GM21423 (cell line): ENCODE results near the gene ANKMY1.
A peak's percentile ranks its signal among the peaks of the same experiment; 100 is the strongest.

ENCODE experiments used
- ATAC-seq: cut with Tn5 transposase; IDR thresholded peaks from one replicate; pipeline ENCODE4 v1.9.1; 2021; ENCODE audit warnings: mild to moderate bottlenecking, moderate library complexity; ENCODE audit not compliant: unreplicated experiment

The ANKMY1 gene

DNA sequence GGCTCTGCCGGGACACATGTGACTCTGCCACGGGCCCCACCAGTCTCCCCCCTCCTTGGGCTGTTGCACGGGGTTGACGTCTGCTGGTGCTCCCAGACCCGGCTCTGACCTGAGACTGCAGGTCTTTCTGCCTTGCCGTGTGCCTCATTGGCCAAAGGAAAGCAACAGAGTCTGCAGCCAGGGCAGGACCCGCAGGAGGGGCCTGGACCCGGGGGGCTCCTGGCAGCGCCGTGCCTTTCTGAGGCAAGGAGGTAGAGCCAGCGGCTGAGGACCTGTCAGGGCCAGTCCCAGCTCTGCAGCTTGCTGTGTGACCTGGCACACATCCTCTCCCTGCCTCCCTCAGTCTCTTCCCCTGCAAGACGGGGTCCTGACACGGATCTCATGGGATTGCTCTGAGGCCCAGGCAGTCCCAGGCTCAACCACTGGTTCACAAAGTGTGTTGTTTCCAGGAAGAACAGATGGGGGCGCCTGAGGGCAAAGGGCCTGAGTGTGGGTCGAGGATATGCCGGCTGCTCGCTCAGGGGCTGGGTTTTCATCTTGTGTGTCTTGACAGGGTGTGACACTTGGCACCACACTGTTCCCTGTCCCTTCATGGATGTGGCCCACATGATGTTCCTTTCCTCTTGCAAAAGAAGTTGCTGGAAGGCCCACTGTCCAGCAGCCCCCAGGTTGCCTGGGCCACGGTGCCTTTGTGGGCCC lies 37.7 kb upstream of the ANKMY1 start:
- no peak for ATAC-seq

DNA sequence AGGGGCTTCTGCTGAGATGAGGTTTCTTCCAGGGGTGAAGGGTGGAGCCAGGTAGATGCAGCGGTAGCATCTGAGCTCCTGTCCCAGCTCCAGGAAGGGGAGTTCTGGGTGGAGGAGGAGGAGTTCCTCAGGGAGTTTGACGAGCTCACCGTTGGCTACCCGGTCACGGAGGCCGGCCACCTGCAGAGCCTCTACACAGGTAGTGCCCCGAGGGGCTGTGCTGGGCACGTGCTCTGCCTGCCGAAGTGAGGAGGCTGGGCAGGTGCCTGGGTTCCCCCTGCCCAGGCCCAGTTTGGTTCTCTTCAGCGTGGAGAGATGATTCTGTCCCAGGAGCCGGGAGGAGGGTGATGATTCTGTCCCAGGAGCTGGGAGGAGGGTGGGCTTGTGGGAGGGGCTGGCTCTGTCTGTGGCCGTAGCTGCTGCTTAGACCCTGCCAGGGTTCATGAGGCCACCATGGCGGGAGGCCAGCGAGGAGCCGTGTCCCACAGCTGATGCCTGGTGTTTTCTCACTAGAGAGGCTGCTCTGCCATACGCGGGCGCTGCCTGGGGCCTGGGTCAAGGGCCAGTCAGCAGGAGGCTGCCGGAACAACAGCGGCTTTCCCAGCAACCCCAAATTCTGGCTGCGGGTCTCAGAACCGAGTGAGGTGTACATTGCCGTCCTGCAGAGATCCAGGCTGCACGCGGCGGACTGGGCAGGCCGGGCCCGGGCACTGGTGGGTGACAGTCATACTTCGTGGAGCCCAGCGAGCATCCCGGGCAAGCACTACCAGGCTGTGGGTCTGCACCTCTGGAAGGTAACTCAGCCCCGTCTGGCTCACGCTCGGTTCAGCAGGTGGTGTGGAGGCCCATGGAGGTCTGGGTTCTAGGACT lies 37.0 kb upstream of the ANKMY1 start:
- no peak for ATAC-seq

GRCh38 chr2:240593703-240594451 lies 36.1 kb upstream of the ANKMY1 start:
- ATAC-seq, result no peak

DNA sequence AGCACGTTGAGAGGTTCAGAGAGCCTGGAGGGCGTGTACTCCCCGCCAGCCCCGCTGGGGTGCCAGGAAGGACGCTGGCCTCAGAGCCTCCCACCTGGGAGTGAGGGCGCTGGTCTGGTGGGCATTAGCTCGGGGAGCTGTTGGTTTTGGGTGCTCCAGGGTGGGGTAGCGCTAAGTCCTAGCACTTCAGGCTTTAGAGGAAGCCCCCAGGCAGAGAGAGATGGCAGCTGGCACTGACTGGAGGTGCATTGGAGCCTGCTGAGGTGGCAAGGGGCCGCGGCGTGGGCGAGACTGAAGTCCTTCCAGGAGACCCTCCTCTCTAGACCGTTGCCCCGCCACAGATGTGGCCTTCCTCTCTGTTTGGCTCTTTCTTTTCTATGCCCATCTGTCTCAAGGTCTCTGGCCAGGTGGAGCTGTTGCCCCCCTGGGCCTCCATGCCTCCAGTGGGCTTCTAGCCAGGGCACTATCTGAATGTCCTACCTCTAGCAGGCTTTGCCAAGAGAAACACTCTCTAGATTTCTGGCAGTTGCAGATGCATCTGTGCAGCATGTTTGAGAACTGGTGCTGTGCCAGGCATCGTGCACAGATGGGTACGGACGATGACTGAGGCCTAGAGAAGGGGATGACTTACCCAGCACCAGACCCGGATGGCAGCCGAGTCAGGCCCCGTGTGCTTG lies 35.4 kb upstream of the ANKMY1 start:
- no peak for ATAC-seq

- ATAC-seq, result no peak
These were observed 34.0 kb upstream of the ANKMY1 start for GRCh38 chr2:240591784-240592183.

- ATAC-seq, result no peak
These were observed 33.4 kb upstream of the ANKMY1 start for GRCh38 chr2:240591226-240591625.

DNA sequence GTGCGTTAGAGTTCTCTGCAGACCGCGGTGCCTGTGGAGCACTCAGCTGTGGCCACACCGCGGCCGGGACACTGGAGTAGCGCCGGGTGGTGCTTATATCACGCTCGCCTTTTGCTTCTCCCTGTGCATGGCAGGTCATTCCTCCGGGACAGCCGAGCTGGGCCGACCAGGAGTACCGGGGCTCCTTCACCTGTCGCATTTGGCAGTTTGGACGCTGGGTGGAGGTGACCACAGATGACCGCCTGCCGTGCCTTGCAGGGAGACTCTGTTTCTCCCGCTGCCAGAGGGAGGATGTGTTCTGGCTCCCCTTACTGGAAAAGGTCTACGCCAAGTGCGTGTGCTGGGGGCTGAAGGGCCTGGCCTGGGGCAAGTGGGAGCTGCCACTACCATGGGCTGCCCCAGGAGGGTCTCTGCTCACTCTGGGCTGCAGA lies 32.9 kb upstream of the ANKMY1 start:
- ATAC-seq, result no peak

DNA sequence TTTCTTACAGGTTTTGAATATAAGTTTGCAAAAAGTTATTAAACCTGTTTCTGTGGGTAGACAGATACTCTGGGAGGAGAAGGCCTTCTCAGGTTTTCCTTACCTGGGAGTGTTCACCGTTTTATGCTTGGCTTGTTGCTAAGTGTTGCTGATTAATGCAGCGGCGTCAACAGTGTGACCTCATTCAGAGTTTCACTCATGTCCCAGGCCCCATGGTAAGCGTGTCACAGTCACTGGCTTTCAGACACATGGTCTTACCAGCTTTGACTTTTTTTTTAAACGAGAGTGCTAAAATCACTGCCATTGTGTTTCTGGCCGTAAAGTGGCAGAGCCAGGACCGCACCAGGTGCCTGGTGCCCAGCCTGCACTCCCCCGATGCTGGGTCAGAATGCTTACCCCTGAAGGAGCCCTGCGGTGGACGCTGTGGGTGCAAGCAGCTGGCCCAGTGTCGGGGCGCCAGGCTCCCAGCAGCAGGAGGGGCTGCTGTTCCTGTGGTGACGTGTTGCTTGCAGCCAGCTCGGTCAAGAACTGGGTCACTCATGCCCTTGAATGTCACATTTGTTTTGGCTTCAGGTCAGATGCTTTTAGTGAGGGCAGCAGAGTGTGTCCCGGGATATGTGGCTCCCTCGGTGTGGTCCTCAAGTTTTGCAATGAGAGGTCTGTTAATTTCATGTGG lies 32.2 kb upstream of the ANKMY1 start:
- no peak for ATAC-seq

DNA sequence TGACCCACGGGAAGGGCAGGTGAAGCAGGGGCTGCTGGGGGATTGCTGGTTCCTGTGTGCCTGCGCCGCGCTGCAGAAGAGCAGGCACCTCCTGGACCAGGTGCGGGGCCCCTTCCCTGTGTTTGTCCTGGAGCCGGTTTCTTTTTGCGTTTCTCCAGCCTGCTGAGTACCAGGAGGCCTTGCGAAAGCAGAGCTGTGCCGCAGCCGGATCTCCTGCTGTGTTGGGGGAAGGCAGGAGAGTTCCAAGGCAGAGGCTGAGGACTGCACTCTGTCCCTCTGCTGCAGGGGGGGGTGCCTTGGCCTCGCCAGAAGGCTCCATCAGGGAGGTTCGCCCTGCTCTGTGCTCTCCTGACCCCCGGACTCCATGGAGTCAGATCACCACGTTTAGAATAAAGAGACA lies 31.6 kb upstream of the ANKMY1 start:
- no peak for ATAC-seq

- ATAC-seq, result no peak
These were observed 30.9 kb upstream of the ANKMY1 start for GRCh38 chr2:240588669-240589068.

- no peak for ATAC-seq
These were observed 30.3 kb upstream of the ANKMY1 start for GRCh38 chr2:240588006-240588655.

DNA sequence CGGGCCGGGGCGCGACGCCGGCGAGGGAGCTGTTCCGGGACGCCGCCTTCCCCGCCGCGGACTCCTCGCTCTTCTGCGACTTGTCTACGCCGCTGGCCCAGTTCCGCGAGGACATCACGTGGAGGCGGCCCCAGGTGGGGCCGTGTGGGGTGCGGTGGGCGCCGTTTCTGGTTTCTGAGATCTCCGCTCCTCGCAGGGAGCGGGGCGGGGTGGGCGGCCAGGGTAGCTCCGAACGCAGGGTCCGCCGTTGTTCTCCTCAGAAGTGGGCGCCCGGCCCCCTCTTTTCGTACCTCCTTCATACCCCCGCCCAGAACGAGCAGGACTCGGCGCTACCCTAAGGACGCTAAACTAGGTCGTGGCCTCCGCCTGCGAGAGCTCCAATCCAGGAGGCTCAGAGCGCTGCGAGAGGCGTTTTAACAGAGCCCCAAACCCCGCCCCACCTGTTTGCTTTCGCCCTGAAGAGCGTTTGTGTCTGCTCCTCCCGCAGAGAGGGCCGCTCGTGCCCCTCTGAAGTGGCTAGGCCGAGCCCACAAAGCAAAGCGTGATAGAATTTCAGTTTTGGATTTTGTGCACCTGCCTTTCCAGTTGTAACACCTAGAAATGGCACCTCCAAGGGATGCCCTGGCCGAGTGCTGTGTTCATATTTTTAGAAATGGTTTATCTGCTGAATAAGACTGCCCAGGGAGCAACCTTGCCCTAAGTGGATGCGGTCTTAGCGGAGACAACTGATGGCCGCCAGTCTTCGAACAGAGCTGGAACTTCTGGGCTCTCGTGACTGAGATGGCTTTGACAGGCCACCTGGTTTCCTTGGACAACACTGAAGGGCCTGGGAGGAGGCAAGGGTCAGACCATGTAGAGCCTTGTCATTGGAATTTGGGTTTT lies 29.4 kb upstream of the ANKMY1 start:
- ATAC-seq, result peak; percentile 1

DNA sequence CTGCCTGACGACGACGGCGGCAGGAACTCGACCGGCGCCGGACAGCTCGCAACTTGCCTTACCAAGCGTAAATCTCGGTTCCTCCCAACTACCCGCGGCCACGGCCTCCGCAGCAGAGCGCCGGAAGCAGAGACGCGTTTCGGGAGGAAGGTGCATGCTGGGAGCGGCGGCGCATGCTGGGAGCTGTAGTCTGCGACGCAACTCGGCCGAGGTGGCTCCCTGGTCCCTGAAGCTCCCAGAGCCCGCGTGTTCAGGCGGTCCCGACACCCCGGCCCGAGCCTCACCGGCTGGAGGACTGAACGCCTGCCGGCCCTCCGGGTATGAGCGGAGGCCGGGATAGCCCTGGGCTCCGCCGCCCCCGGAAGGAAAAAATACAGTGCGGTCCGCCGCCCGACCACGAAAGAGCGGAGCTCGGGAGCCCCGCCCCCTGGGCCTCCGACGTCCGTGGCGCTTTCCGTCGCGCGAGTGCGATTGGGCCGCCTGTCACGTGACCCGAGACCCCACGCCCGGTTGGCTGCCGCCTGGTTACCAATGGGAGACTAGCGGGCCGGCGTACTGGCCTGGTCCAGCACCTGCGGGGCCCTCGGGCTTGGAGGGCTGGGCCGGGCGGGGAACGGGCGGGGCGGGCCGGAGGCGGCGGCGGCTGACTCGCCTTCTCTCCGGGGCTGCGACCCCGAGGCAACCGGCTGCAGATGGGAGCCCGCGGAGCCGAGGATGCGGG lies 28.6 kb upstream of the ANKMY1 start, which contains the start of gene CAPN10:
TSS of gene CAPN10 (plus strand) at position 537 of the 721 bp plus-strand sequence. CDS start at position 715, 178 bp downstream.
- ATAC-seq, result peak; percentile 61

DNA sequence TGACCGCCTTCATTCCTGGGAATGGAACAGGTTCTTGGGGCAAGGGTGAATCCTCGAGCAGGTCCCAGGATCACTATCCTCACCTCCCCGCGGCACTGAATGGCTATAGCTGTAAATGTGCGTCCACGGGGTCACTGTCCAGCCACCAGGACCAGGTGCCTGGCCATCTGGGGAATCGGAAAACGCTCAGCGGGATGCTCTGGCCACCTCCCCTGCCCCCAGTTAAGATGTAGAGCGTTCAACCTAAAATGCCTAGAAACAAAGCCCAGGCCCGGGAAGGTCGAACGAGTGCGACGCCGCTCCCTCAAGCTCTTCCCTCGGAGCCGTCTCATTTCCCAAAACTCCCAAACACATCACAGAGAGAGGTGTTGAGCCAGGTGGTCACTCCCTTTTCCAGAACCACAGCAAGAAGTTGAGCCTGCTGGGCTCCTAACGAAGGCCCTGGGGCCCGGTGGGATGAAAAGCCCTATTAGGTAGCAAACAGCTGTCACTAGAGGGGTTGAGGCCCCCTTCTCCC lies 28.0 kb upstream of the ANKMY1 start:
- no peak for ATAC-seq

GRCh38 chr2:240585101-240585500 lies 27.3 kb upstream of the ANKMY1 start:
- ATAC-seq, result peak; percentile 27

- ATAC-seq, result peak; percentile 55
These were observed 26.8 kb upstream of the ANKMY1 start for GRCh38 chr2:240584486-240585031.

- no peak for ATAC-seq
These were observed 26.0 kb upstream of the ANKMY1 start for GRCh38 chr2:240583774-240584173.

GRCh38 chr2:240582781-240583180 lies 25.0 kb upstream of the ANKMY1 start:
- no peak for ATAC-seq
